HepG2 (cell line): ENCODE results near the gene BORCS5. TPM values are rescaled to one million over a fixed set of nuclear protein-coding genes. Genes with fewer than 3 reads are reported as not detected.

ENCODE experiments used
- ATAC-seq: fragments of 200-7000 bp; cut with Tn5 transposase; 3 replicates; pipeline ENCODE4 v1.9.1; 2020; ENCODE audit warnings: mild to moderate bottlenecking, moderate library complexity
- BruUV-seq: library from RNA; stranded (reverse); fragments of 400-500 nt; replicated peaks from 2 replicates; lab custom pipeline; 2021; lab: Mats Ljungman, UMichigan
- CTCF ChIA-PET: fragments of 300-600 bp; formaldehyde crosslinking; extraction: SDS; loops from one replicate; lab custom pipeline; 2021; ENCODE audit warnings: low total read pairs, inconsistent platforms, low intra/inter-chr PET ratio; lab: Yijun Ruan, JAX
- POLR2A ChIA-PET: fragments of 350-600 bp; sonication (Branson Sonifier 250); formaldehyde crosslinking; loops from one replicate; lab custom pipeline; 2020; ENCODE audit warnings: antibody characterized with exemption, inconsistent platforms; lab: Yijun Ruan, JAX
- DNase-seq: peaks from one replicate; pipeline ENCODE4 v3.0.0-alpha.2; 2015; ENCODE audit warnings: low spot score
- FAIRE-seq: peaks from 3 replicates; lab custom pipeline; 2011; peaks lifted over from hg19 to GRCh38; lab: Jason Lieb, UNC
- H2AFZ ChIP-seq: one replicate; pipeline ENCODE4 v1.6.1; 2011; ENCODE audit warnings: low read length, inconsistent platforms
- H3K27ac ChIP-seq: fragments of 300-600 bp; 3 replicates; pipeline ENCODE4 v1.8.0; 2011; ENCODE audit warnings: mixed run types, mild to moderate bottlenecking, mixed read lengths, low read length, inconsistent platforms; ENCODE audit not compliant: insufficient read depth; ENCODE audit errors: extremely low read length
- H3K27me3 ChIP-seq, 2 experiments: fragments of 200-600 bp in 1 of 2; 2 replicates in 1 of 2; 3 replicates in 1 of 2; pipeline versions ENCODE4 v1.6.0 to v1.8.0; 2011; ENCODE audit warnings: low read length in 2 of 2, mild to moderate bottlenecking in 2 of 2, moderate library complexity in 2 of 2, inconsistent platforms in 1 of 2; ENCODE audit not compliant: insufficient read depth in 2 of 2, control insufficient read depth in 1 of 2
- H3K36me3 ChIP-seq, 2 experiments: fragments of 200-600 bp in 1 of 2; replicated peaks in 1 of 2; 2 replicates in 1 of 2; 3 replicates in 1 of 2; pipeline versions ENCODE4 v1.5.1 to v1.8.0; 2011; ENCODE audit warnings: low read length in 2 of 2, inconsistent platforms in 1 of 2; ENCODE audit not compliant: insufficient read depth in 2 of 2, control insufficient read depth in 1 of 2
- H3K4me1 ChIP-seq: 2 replicates; pipeline ENCODE4 v1.5.1; 2012; ENCODE audit warnings: low read length, inconsistent platforms; ENCODE audit not compliant: insufficient read depth
- H3K4me2 ChIP-seq: 2 replicates; pipeline ENCODE4 v1.6.0; 2011; ENCODE audit warnings: low read depth, low read length, inconsistent platforms
- H3K4me3 ChIP-seq, 3 experiments: fragments of 200-600 bp in 1 of 3; sonication (generic), shearing (Covaris generic) in 1 of 3; replicated peaks in 1 of 3; 2 replicates each; pipeline ENCODE4 v1.5.1; 2011 to 2016; ENCODE audit warnings: low read length in 3 of 3, inconsistent platforms in 2 of 3, low read depth in 2 of 3, mild to moderate bottlenecking in 2 of 3, control low read depth in 1 of 3, mixed read lengths in 1 of 3; ENCODE audit not compliant: insufficient read depth in 1 of 3
- H3K79me2 ChIP-seq: one replicate; pipeline ENCODE4 v1.6.1; 2011; ENCODE audit warnings: low read length, inconsistent platforms; ENCODE audit not compliant: insufficient read depth
- H3K9ac ChIP-seq: 2 replicates; pipeline ENCODE4 v1.6.0; 2011; ENCODE audit warnings: mild to moderate bottlenecking, low read depth, low read length, inconsistent platforms; ENCODE audit not compliant: insufficient read depth
- H3K9me3 ChIP-seq: 2 replicates; pipeline ENCODE4 v1.5.1; 2012; ENCODE audit warnings: mild to moderate bottlenecking, low read length
- H4K20me1 ChIP-seq: 2 replicates; pipeline ENCODE4 v1.6.0; 2011; ENCODE audit warnings: inconsistent platforms, mild to moderate bottlenecking, low read length, moderate library complexity; ENCODE audit not compliant: insufficient read depth
- AKAP8 ChIP-seq: sonication (generic); formaldehyde crosslinking; IDR thresholded peaks from 2 replicates; pipeline ENCODE4 v1.5.1; 2020; ENCODE audit warnings: mild to moderate bottlenecking, missing genetic modification reagents
- ATF7-NPFF ChIP-seq: sonication (generic); formaldehyde crosslinking; IDR thresholded peaks from 2 replicates; pipeline ENCODE4 v1.8.1; 2023; ENCODE audit warnings: mild to moderate bottlenecking, low read depth, missing genetic modification reagents, moderate library complexity
- IKZF4 ChIP-seq: sonication (generic); formaldehyde crosslinking; IDR thresholded peaks from 2 replicates; pipeline ENCODE4 v1.5.1; 2020; ENCODE audit warnings: borderline replicate concordance, mild to moderate bottlenecking, low read depth, missing genetic modification reagents; ENCODE audit errors: not compliant biosample characterization
- MAFK ChIP-seq, 2 experiments: IDR thresholded peaks in 1 of 2; conservative IDR thresholded peaks in 1 of 2; 2 replicates each; pipeline ENCODE4 v1.6.1; 2011; ENCODE audit warnings: improper control_type of control experiment in 2 of 2, low read length in 2 of 2
- NCOA2 ChIP-seq: sonication (generic); formaldehyde crosslinking; IDR thresholded peaks from 2 replicates; pipeline ENCODE4 v1.8.0; 2022; ENCODE audit warnings: inconsistent platforms
- RXRB ChIP-seq: IDR thresholded peaks from 2 replicates; pipeline ENCODE4 v1.6.1; 2016; ENCODE audit warnings: borderline replicate concordance, missing genetic modification reagents, missing compliant biosample characterization
- ZNF235 ChIP-seq: sonication (generic); formaldehyde crosslinking; IDR thresholded peaks from 2 replicates; pipeline ENCODE4 v1.8.1; 2023; ENCODE audit warnings: mild to moderate bottlenecking, missing genetic modification reagents, borderline replicate concordance
- ZNF367 ChIP-seq: sonication (generic); formaldehyde crosslinking; IDR thresholded peaks from 2 replicates; pipeline ENCODE4 v1.4.0; 2020; ENCODE audit warnings: missing genetic modification reagents, borderline replicate concordance
- ZNF549 ChIP-seq: sonication (generic); formaldehyde crosslinking; IDR thresholded peaks from 2 replicates; pipeline ENCODE4 v1.5.0; 2020; ENCODE audit warnings: missing genetic modification reagents
- ZNF556 ChIP-seq: sonication (generic); formaldehyde crosslinking; IDR thresholded peaks from 2 replicates; pipeline ENCODE4 v1.4.0; 2020; ENCODE audit warnings: mild to moderate bottlenecking, missing genetic modification reagents, borderline replicate concordance
- ZNF879 ChIP-seq: sonication (generic); formaldehyde crosslinking; IDR thresholded peaks from 2 replicates; pipeline ENCODE4 v1.8.1; 2023; ENCODE audit warnings: missing genetic modification reagents
- WGBS: methylation state at CpG from one replicate; pipeline ENCODE4 v1.1.6; 2017; ENCODE audit warnings: low lambda C conversion rate; 5-methylcytosine and 5-hydroxymethylcytosine counted together
- in situ Hi-C: cut with HindIII; loops from 2 replicates; pipeline ENCODE4 v1.10.0; 2017; ENCODE audit warnings: low pct_unique_long_range_greater_than_20kb; ENCODE audit not compliant: extremely low pct_ligation_motif_present
- intact Hi-C: fragments of 100-400 bp; cut with micrococcal nuclease; formaldehyde crosslinking; loops from one replicate; pipeline ENCODE4 v1.10.0; 2022; ENCODE audit not compliant: unreplicated experiment
- polyA plus RNA-seq, 8 experiments: library from polyadenylated mRNA; depleted of rRNA in 3 of 8; stranded (reverse) in 7 of 8; unstranded in 1 of 8; fragments of >200 nt; fragmentation: Illumina TruSeq in 4 of 8; extraction: Trizol in 4 of 8; gene quantifications; 2 replicates each; pipeline versions ENCODE4 v1.2.1 to v1.2.3, GENCODE V29; 2011 to 2016; ENCODE audit warnings: low read depth in 4 of 8, missing spikeins in 1 of 8, mixed read lengths in 1 of 8; ENCODE audit not compliant: insufficient read depth in 1 of 8
- total RNA-seq, 5 experiments: library from RNA; depleted of rRNA; stranded (reverse); fragments of >200 nt; fragmentation: Illumina TruSeq; extraction: Trizol; gene quantifications; 2 replicates each; pipeline ENCODE4 v1.2.3, GENCODE V29; 2016; ENCODE audit warnings: low read depth in 1 of 5
- TF ChIP-seq, protein P1 (sequence below): sonication (generic); formaldehyde crosslinking; IDR thresholded peaks from 2 replicates; pipeline ENCODE4 v1.5.0; 2020; ENCODE audit warnings: missing genetic modification reagents
- TF ChIP-seq, protein P2 (sequence below): sonication (generic); formaldehyde crosslinking; IDR thresholded peaks from 2 replicates; pipeline ENCODE4 v1.4.0; 2020; ENCODE audit warnings: missing genetic modification reagents, mild to moderate bottlenecking, borderline replicate concordance
- TF ChIP-seq, protein P3 (sequence below): sonication (generic); formaldehyde crosslinking; IDR thresholded peaks from 2 replicates; pipeline ENCODE4 v1.5.0; 2020; ENCODE audit warnings: missing genetic modification reagents

BORCS5 gene
- total and polyA plus RNA-seq, 2 of the 13 experiments (the other 11 are each of a cell fraction or from before 2014, with no cell fraction given), result 3.9 to 4.7 TPM

DNA sequence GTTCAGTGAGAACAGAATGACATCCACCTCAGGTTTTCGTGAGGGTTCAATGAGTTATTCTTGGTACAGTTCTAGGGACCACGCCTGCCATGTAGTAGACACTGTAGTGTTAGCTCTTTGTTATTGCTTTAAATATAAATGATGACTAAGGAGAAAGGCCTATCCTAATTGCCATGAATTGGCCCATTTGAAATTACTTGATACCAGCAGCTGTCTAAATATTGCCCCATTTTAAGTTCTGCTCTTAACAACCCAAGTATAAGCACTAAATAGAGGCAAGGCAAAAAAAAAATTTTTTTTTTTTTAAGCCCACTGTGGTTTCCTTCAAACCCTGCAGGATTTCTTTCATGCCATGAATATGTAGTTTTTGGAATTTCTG is 84.5 kb downstream of the BORCS5 start (continued):
- TF ChIP-seq NCOA2 (CRISPR knock-in tag) (no peak), MAFK (conservative IDR thresholded peaks at IDR 0.05 in 1 of 2, IDR thresholded peaks at IDR 0.05 in 1 of 2; ENCODE audit: low read length in 2 of 2) (peak; percentile 67 to 70), ZNF235 (CRISPR knock-in tag) (no peak), ZNF879 (CRISPR knock-in tag) (no peak), ZNF556 (CRISPR knock-in tag) (no peak), ZNF549 (CRISPR knock-in tag) (no peak)

DNA sequence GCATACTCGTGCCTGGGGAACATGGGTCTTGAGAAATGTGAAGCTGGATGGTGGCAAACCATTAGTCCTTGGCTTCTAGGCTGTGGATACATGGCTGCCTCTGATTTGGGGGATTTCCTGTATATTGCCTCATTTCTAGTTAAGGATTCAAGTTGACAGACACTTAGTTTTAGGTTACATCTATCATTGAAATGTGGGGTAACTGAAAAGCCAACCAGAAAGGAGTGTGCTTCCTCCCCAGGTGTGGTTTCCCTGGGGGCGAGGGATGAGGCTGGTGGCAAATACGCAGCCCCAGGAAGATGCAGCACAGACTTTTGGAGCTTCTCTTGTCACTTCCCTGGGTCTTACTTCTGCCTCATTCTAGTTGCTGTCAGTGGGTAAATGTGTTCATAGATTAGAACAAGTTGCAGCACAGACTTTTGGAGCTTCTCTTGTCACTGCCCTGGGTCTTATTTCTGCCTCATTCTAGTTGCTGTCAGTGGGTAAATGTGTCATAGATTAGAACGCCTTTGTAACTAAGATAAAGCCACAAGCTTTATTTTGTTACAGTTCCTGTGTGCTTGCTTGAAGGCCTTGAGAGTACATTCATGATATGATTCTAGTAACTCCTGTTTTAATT is 85.1 kb downstream of the BORCS5 start:
- 97% methylated on average over 4 of the region's 4 CpGs for WGBS
- Histone ChIP-seq H3K9me3 (no peaks in the 10 kb centered on the region), H3K4me1 (peaks cover 58% of the 10 kb centered on the region), H4K20me1 (no peaks in the 10 kb centered on the region), H2AFZ (no peak overlapping the region), H3K9ac (0 out of 2 replicates have a peak overlapping the region, but pooled peaks have one; percentile 14), H3K4me2 (no peak overlapping the region), H3K4me3 (no peak overlapping the region), H3K27ac (peak overlapping the region; percentile 30), H3K27me3 (no peaks in the 10 kb centered on the region), H3K36me3 (no peaks in the 10 kb centered on the region; a peak in 1 of 5 replicates), H3K79me2 (no peaks in the 10 kb centered on the region)
- TF ChIP-seq, protein P1, sequence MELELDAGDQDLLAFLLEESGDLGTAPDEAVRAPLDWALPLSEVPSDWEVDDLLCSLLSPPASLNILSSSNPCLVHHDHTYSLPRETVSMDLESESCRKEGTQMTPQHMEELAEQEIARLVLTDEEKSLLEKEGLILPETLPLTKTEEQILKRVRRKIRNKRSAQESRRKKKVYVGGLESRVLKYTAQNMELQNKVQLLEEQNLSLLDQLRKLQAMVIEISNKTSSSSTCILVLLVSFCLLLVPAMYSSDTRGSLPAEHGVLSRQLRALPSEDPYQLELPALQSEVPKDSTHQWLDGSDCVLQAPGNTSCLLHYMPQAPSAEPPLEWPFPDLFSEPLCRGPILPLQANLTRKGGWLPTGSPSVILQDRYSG (CRISPR knock-in tag), result no peak
- TF ChIP-seq ZNF367 (no peak), AKAP8 (CRISPR knock-in tag) (no peak), RXRB (CRISPR knock-in tag) (no peak), ATF7-NPFF (CRISPR knock-in tag) (no peak), IKZF4 (CRISPR knock-in tag) (no peak)
- TF ChIP-seq, protein P2, sequence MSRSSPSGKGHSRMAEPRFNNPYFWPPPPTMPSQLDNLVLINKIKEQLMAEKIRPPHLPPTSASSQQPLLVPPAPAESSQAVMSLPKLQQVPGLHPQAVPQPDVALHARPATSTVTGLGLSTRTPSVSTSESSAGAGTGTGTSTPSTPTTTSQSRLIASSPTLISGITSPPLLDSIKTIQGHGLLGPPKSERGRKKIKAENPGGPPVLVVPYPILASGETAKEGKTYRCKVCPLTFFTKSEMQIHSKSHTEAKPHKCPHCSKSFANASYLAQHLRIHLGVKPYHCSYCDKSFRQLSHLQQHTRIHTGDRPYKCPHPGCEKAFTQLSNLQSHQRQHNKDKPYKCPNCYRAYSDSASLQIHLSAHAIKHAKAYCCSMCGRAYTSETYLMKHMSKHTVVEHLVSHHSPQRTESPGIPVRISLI (CRISPR knock-in tag), result no peak
- TF ChIP-seq, protein P3, sequence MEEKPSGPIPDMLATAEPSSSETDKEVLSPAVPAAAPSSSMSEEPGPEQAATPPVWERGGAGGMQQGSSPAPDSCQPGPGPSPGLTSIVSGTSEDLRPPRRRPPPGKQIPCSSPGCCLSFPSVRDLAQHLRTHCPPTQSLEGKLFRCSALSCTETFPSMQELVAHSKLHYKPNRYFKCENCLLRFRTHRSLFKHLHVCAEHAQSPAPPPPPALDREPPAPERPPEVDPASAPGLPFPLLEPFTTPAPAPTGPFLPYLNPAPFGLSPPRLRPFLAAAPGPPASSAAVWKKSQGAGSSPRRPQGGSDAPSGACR (CRISPR knock-in tag), result no peak
- DNase-seq, result no peak
- ChIA-PET CTCF (no interaction called here), POLR2A (interaction anchor here (1.5 kb wide), 1 partner anchor 38 kb away, joined by 8 read pairs; no protein-coding TSS in a partner anchor)
- intact Hi-C loops, result no loop called here
- no peak for ATAC-seq
- no TSS peak for BruUV-seq
- FAIRE-seq, result no peak
- in situ Hi-C loops, result no loop called here
